ENCODE data around the gene AGPS.

DNA sequence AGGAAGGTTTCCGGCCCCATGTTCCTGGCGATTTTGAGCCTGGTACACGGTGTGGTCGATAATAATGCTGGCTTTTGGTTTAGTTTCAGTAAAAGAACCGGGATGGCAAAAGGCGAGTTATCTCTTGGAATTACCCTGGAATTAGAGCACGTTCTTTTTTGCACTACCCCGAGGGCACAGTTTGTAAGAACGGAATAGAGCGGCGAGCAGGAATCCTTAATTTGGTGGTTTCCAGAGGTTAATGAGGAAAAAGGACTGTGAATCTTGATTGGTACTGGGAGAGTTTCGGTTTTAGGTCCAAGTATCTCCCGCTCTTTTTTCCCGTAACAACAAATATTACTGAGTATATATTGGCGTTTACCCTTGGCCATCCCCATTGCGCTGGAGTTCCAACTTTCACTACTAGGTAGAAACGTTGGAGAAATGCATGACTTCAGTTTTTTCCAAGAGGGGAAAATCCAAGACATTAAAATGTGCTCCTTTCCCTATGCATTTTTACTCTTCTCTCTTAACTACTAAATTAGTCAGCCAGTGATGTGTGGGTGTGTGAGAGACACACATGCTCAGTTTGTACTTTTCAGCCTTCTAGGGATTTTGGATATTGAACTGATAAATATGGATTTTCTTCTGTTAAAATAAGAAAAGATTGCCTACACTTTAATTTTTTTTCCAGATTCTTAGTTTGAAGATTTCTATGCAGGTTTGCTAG lies 160.8 kb downstream of the AGPS start:
- TF ChIP-seq, protein P1, sequence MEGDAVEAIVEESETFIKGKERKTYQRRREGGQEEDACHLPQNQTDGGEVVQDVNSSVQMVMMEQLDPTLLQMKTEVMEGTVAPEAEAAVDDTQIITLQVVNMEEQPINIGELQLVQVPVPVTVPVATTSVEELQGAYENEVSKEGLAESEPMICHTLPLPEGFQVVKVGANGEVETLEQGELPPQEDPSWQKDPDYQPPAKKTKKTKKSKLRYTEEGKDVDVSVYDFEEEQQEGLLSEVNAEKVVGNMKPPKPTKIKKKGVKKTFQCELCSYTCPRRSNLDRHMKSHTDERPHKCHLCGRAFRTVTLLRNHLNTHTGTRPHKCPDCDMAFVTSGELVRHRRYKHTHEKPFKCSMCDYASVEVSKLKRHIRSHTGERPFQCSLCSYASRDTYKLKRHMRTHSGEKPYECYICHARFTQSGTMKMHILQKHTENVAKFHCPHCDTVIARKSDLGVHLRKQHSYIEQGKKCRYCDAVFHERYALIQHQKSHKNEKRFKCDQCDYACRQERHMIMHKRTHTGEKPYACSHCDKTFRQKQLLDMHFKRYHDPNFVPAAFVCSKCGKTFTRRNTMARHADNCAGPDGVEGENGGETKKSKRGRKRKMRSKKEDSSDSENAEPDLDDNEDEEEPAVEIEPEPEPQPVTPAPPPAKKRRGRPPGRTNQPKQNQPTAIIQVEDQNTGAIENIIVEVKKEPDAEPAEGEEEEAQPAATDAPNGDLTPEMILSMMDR (conservative IDR thresholded peaks at IDR 0.05; ENCODE audit: low read length): no peak
- no peak for TF ChIP-seq EZH2phosphoT487 (IDR thresholded peaks at IDR 0.05; ENCODE audit: borderline replicate concordance, low read depth, low read length)
